GM18517 (cell line): ENCODE results near the gene IPPK.

Experiments used
- ATAC-seq: cut with Tn5 transposase; IDR thresholded peaks from one replicate; pipeline ENCODE4 v1.9.1; 2021; ENCODE audit warnings: mild to moderate bottlenecking, moderate library complexity; ENCODE audit not compliant: unreplicated experiment

IPPK gene

DNA sequence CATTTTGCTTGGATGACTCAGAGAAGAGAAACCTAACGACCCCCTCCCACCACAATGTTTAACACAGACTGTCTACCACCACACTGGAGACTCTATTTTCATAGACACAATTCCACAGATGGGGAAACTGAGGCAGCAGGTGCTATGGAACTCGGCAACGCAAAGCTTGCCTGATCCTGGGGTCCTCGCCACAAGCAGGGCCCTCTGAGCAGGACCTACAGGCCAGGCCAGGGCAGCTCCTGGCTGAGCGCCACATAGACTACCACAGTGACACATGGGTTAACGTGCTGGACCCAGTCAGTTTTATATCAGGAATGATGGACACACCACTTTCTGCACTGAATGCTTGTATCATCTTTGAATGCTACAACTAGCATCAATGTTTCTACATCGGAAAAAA, 11.8 kb downstream of the IPPK start:
- no peak for ATAC-seq

DNA sequence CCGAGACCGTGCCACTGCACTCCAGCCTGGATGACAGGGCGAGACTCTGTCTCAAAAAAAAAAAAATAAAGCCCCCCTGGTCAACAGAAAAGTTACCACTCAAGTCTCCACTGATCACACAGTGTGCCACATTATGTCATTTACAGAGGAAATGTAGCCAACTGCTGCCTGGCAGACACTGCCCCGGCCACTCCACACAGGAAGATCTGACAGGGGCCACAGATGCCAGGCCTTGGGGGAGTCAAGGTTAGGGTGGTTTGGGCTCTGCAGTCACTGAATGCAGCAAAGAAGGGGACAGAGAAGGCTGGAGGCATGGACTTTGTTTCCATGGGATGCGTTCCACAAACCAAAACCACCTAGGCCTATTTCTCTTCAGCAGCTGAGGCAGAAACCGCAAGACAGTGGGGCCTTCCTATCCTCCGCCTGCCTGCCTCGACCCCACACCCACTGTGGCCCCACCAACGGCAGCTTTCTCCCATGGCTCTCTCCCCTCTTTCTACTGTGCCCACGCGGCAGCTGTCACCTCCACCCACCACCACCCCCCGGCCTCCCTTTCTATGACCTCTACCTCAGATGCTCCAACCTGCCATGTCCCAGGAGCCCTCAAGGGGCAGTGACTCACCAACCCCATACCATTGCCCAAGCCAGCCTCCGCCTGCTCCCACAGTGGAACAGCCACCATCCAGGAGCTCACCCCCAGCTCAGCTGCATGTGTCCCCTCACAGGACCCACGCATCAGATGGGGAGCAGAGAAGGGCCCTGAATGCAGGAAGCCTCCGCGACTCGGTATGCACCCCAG, 12.4 kb downstream of the IPPK start:
- no peak for ATAC-seq

DNA sequence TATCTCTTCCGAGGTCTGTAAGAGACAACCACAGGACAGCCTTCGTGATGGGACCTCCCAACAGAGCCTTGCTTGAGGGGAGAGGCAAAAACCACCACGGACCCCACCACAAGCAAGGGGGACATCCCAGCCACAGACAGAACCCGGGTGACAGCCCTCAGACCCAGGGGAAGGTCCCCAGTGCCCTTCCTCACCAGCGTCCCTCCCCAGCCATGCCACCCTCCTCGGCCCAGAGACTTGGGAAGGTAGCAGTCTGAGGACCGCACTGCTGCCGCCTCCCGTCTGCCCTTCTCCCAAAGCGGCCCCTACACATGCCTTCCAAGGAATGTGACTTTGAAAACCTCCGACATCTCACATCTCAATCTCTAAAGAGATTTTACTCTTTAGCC, 13.4 kb downstream of the IPPK start:
- no peak for ATAC-seq

DNA sequence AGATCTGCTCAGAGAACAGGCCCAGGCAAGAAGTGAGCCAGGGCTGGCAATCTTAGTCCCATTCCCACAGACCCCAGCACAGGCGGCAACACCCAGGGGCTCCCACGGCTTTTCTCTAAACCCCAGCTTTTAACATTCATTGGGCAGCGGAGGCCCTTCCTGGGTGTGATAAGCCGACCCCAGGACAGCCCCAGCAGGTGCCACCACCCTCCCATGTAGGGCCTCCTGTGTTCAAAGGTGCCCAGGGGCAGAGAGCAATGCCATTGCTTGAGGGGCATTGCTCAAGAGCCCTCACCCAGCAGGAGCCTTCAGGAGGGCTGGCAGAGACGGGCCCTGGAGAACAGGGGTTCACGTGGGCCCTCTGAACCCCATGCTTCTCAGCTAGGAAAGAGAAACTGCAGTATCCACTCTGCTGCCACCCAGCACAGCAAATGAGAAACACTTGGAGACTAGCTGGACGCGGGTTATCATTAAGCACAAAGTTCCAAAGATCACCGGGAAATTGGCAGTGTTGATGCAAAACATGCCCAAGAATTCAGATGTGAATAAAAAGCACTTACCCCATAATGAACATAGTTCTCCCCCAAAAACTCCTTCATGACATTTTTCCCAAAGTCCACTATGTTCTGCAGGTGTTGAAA, 13.9 kb downstream of the IPPK start:
- no peak for ATAC-seq

DNA sequence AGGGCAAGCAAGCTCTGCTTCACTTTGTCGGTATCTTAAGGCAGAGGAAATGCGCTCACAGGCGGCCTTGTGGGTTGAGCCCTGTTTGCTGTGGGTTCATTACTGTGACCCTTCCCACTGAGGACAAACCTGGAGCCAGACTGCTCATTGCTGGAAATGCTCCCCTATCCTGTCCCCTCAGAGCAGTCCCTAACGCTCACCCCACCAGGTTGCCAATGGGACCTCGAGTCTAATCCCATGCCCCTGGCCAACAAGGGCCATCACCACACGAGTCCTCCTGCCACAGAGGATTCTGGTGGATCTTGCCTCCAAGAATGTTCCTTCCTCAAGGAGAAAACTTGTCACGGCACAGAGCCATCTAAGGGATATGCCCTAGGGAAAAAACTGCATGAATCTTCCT, 14.6 kb downstream of the IPPK start:
- ATAC-seq = no peak

DNA sequence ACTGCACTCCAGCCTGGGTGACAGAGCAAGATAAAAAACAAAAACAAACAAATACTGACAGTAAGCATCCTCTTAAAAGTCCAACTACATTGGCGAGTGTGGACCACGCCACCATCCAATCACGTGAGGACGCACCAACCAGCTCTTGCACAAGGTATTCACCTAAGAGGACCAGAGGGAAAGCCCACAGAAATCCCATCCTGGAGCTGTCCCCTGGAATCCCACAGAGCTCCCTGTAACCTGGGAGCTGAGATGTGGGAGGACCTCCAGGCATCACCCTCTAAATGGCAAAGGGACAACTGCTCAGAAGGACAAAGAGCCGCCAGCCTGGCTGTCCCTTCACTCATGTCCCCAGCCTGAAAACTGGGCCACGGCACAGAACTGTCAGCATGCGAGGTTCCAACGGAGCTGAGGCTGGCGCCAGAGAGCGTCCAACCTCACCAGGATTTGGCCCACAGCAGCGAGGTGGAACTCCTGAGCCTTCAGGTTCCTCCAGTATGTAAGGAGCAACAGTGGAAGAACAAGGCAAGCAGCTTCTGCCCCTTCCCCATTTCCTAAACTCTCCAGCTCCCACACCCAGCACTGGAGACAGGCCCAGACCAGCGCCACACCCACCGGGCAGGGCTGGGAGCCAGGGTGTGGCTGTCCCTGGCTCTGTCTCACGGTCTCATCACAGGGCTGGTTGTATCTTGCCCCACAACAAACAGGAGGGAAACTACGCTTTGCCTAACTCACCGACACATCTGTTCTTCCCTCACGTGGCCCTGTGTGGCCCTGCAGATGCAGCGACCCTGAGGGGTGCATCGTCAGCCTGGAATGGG, 15.2 kb downstream of the IPPK start:
- ATAC-seq = no peak

DNA sequence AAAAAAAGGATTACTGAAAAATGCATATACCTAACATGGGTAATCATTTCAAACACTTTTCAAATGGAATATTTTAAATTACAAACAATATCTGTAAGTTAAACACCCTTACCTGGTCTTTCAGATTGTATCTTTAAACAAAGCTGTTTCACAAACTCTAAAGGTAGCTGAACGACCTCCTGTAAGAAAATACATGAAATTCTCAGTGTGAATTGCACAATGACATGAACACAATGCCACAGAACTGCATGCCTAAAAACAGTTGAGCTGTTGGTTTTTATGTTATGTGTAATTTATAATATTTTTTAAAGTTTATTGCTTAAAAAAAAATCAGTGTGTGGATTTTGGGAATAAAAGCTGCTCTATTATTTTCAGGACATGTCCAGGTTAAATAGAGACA, 17.5 kb downstream of the IPPK start:
- ATAC-seq = no peak

DNA sequence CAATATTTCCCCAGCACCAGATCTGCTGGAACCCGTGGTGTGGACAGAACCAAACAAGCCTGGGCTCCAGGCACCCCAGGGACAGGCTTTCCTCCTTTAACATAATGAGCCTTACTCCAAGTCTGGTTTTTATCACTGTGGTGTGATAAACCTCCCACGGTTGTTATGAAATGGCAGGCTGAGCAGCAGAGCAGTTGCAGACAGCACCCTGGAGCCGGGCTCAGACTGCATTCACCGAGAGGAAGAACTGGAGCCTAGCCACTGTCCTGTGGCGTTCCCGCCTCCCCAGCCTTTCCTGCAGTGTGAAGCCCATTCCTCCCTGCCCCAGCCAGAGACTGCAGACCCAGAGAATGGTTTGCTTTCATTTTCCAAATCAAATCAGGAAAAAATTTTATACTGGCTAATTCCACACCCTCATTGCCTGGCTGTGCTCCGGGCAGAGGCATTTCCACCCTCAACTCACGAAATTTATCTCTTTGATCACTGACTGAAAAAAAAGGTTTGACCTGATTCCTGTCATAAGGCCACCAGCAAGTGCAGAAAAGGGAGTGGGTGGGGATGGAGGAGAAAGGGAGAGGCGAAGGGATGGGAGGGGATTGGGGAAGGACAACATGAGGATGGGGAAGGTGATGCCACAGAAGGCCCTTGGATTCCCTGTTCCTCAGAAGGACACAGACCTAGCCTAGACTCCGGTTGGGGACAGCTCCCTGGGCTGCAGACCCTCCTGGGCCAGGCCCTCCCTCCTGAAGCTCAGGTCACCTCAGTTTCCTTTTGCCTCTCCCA, 18.9 kb downstream of the IPPK start:
- ATAC-seq = no peak

DNA sequence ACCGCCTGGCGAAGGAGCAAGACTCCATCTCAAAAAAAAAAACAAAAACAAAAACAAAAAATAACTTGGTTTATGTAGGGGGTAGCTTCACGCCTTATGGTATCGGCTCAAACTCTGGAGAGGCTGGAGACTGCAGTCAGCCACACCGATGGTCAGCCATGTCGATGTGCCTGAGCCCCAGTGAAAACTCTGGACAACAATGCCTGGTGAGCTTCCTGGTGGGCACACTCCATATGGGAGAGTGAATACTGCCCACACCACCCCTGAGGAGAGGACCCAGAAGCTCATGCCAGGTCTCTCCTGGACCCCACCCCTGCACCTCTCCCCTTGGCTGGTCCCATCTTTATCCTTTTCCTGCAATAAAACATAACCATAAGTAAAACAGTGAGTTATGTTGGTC, 19.6 kb downstream of the IPPK start:
- ATAC-seq = no peak

DNA sequence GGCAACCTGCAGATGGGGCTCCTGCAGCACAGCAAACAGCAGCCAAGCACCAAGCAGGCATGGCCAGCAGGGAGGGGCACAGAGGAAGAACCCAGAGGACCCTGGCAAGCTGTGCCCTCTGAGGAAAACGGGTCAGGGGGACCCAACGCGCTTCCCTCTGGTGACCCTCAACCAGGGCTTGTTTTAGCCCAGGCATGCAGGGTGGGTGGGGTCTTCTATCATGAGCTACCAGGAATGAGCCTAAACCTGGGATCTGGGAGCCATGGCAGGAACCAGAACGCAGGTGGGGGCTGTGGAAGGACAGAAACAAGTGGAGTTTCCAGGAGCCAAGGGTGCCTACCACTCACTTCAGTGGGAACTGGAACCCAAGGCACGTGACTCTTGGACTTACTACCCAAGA, 20.9 kb downstream of the IPPK start:
- no peak for ATAC-seq

DNA sequence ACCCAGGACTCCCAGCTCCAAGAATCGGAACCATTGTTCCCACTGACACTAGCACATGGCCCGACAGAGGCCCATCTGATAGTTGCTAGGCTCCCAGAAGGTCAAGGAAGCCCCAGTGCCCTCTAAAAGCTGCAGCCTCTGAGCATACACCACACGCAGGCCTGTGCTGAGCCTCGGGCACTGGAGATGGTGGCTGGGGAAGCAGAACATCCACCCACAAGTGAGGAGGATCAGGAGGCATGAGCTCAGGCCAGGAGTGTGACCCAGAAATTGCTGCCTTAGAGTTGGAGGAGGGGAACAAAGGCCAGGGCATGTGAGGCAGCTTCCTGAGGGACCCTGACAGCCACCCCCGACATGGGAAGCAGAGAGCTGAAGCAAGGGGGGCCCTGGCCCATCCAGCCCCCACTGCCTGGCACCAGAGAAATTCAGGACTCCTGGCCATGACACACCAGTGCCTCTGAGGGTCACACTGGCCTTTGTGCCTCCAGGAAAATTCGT, 21.4 kb downstream of the IPPK start:
- ATAC-seq = no peak

DNA sequence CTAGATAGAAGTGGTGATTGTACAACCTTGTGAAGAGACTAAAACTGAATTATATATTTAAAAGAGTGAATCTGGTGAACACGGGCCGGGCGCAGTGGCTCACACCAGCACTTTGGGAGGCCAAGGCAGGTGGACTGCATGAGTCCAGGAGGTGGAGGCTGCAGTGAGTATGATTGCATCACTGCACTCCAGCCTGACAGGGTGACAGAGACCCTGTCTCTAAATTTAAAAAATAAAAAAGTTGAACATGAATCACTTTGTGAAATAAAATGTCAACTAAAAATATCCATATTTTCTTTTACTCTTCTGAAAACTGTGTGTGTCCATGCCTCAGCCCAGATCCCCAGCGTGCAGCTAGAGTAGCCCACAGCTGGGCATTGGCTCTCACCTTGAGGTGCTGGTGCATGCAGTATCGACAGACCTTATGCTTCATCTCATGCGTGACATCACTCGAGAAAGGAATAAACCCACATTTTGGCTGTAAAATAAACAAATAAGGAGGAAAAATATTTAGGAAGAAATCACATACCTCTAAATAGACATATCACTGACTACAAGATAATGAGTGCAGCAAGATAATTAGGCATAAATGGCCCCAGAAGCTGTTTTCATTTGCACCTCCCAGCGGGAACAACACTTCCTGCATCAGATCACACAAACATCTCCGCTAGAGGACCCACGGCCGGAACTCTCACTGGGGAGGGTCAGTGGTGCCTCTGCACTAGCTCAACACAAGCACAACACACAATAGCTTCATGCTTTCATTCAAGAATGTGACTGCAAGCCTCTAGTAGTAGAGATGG, 22.1 kb downstream of the IPPK start:
- ATAC-seq = no peak

DNA sequence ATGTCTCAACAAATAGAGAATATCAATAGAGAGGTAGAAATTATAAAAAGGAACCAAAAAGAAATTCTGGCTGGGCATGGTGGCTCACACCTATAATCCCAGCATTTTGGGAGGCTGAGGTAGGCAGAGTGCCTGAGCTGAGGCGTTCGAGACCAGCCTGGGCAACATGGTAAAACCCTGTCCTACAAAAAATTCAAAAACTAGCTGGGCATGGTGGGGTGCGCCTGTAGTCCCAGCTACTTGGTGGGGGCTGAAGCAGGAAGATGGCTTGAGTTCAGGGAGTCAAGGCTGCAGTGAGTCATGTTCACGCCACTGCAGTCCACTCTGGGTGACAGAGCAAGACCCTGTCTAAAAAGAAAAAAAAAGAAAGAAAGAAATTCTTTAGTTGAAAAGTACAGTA, 24.9 kb downstream of the IPPK start:
- no peak for ATAC-seq

DNA sequence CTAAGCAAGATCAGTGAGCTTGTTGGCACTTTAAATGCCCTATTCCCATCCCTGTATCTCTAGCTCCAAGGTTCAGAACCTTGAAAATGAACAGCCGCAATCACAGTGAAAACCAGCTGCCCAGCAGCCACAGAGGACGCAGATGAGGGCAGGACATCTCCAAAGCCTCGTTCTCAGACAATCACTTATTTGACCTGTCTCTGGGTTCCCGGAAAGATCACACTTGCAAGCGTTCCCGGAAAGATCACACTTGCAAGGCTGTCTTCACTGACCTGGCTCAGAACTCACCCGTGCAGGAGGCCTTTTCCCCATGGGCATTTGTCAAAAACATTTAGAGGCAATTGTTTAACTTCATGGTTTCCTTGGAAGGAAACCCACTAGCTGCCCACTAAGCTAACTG, 25.7 kb downstream of the IPPK start:
- ATAC-seq = no peak

DNA sequence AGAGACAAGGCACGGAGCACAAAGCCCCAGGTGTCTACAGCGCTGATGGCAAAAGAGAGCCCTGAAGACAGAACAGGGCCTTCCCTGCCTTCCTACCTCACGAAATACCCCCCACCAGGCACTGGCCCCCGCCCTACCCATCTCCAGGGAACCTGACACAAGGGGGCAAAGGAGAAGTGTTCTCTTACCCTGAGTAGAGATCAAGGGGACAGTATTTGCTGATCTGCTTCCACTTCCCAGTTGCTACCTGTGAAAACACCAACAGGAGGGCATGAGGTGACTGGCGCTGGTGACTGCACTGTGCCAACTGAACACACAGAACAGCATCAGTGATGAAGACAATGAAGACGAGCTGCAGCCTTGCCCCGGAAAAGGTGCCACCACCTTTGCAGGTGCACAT, 27.4 kb downstream of the IPPK start:
- ATAC-seq = no peak

DNA sequence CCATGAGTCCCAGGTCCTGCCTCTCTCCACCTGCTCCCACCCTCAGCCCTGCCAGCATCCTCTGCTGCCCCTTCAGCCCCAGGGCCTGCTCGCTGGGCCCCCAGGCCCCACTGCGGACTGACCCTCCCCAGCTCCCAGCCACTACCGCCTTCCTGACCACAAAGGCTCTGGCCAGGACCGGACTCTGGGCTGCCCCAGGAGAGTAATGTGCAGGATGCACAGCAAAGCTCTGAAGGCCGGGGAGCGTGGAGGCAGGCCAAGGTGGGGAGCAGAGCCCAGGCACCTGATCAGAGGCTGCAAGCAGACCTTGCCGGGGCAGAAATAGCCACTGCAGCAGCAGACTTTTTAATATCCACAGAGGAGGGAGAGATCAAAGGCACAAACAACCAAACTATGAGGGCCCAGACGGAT, 27.9 kb downstream of the IPPK start:
- no peak for ATAC-seq

DNA sequence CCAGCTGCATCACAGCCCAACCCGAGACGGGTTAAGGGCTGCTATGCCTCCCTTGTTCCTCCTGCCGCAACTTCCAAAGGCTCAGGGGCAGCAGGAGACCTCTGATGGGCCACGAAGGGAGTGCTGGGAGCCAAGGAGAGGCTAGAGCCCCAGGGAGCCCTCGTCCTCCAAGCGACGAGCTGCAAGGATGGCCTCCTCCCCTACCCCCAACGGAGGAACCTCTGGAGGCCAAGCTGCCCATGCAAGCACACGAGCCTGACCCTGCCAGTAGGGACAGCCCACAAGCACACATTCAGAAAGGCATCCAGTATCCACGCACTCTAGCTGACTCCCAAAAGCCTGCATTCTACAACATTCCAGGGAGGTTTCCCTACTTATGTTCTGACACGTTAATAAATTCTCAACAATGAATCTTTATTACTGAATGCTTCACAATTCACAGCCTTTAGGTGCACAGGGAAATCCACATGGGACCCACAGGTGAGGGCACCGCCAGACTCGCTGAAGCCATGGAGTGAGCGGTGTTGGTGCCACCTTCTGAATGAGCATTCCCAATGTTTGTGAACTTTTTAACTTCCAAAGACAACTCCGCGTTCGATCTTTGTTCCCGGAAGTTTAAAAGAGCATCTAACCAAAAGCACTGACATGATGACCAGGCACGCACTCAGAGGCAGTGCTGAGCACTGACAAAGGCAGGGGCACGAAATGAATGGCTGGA, 28.7 kb downstream of the IPPK start:
- no peak for ATAC-seq

DNA sequence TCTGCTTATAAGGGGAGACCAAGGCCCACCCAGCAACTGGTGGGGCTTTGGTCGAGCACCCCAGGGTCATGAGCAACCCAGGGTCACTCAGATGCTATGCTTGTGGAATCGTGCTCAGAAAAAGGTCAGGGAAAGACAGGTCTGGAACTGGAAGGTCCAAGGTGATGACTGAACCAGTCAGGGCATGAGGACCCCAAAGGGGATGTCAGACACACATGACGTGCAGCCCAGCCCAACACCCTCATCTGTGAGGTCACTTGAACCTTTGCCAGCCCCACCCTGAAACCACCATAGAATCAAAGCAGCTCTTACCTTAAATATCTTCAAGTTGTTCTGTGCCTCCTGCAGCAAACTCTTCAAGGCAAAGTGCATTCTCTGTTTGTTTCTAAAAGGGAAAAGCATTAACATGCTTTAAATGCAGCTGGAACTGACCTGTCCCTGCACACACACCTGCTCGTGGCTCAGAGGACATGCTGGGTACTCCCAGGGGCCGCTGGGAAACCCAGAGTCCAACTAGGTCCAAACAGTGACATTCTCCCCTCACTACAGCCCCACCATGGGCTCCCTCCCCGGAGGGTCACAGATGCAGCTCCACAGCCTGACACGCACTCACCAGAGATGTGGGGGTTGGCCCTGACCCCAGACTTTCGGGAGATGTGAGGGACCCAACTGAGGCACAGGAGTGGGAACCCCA, 29.4 kb downstream of the IPPK start:
- no peak for ATAC-seq

DNA sequence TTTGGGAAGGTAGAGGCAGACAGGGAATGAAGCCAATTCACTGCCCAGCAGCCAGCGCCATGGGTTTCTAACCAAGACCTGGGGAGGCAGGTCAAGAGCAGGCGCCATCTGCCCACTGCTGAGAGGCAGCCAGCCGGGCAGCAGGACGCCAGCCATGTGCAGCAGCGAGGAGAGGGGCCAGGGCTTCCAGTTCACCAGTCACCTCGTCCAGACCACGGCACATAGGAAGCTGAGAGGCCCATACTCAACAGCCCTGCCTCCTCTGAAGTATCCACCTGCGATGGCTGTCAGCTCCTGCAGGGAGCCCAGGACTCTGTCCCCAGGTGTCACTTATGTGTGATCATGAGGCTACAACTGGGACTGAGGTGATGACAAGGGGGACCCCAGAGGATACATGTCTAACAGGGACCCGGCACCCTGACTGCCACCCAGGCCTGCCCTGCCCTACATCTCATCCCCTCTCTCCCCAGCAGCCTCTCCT, 30.1 kb downstream of the IPPK start:
- ATAC-seq = no peak
